Measurements from ENCODE around the gene NAPEPLD. TPM values are rescaled to one million over a fixed set of nuclear protein-coding genes. Genes with fewer than 3 reads are reported as not detected.

Gene NAPEPLD
- total RNA-seq: 3.3 and 6.2 TPM in 2 replicates

GRCh38 chr7:103148994-103149807 lies at the start of gene NAPEPLD:
Gene NAPEPLD, minus strand, starts transcription at chr7:103149099. Its CDS starts 20,323 bp downstream, at chr7:103128776.

GRCh38 chr7:103074519-103075336 lies 74.2 kb downstream of the NAPEPLD start, which contains the start of the genes ARMC10 and FBXL13:
Gene ARMC10, plus strand, starts transcription at chr7:103075140. Its CDS starts 133 bp downstream, at chr7:103075273.
Gene FBXL13, minus strand, starts transcription at chr7:103074796.

Other genes with a start within 250 kb of the NAPEPLD start
- 5.7 and 49.7 TPM in 2 replicates for gene LRRC17, start 236.1 kb downstream of the NAPEPLD start, total RNA-seq
- 1.1 and 7.0 TPM in 2 replicates for gene FBXL13, start 74.3 kb downstream of the NAPEPLD start, total RNA-seq
- 24.7 and 52.7 TPM in 2 replicates for gene ARMC10, start 74.0 kb downstream of the NAPEPLD start, total RNA-seq
- 51.5 and 71.6 TPM in 2 replicates for gene PMPCB, start 148.3 kb upstream of the NAPEPLD start, total RNA-seq
- 21.2 and 25.8 TPM in 2 replicates for gene DNAJC2, start 195.7 kb upstream of the NAPEPLD start, total RNA-seq
- 225 and 237 TPM in 2 replicates for gene PSMC2, start 198.5 kb upstream of the NAPEPLD start, total RNA-seq

All from placental pericyte (primary cell).